Type B pancreatic cell (in vitro differentiated cells): ENCODE measurements around the gene MECP2. TPM values are rescaled to one million over a fixed set of nuclear protein-coding genes. Genes with fewer than 3 reads are reported as not detected.

Source experiments
- DNase-seq: peaks from one replicate; pipeline ENCODE4 v3.0.0; 2021; ENCODE audit warnings: mixed read lengths; ENCODE audit not compliant: unreplicated experiment; ENCODE audit errors: extremely low spot score
- H3K27ac Mint-ChIP-seq: 2 replicates; pipeline ENCODE4 v1.8.0; 2021; ENCODE audit warnings: mild to moderate bottlenecking, mixed read lengths
- H3K27me3 Mint-ChIP-seq: 2 replicates; pipeline ENCODE4 v1.8.0; 2021; ENCODE audit warnings: mixed read lengths
- H3K36me3 Mint-ChIP-seq: 2 replicates; pipeline ENCODE4 v1.8.0; 2021; ENCODE audit warnings: mixed read lengths
- H3K4me1 Mint-ChIP-seq: one replicate; pipeline ENCODE4 v1.8.0; 2021; ENCODE audit warnings: mixed read lengths; ENCODE audit not compliant: unreplicated experiment
- H3K4me3 Mint-ChIP-seq: 2 replicates; pipeline ENCODE4 v1.8.0; 2021; ENCODE audit warnings: mild to moderate bottlenecking, mixed read lengths
- H3K9me3 Mint-ChIP-seq: 2 replicates; pipeline ENCODE4 v1.8.0; 2021; ENCODE audit warnings: mixed read lengths
- total RNA-seq: library from RNA; stranded (reverse); gene quantifications from 2 replicates; pipeline ENCODE4 v1.2.1, GENCODE V29; 2021; ENCODE audit warnings: low replicate concordance
- TF ChIP-seq, protein P1 (sequence below): fragments of 200-600 bp; sonication (generic); conservative IDR thresholded peaks from 2 replicates; pipeline ENCODE4 v1.5.0; 2021; ENCODE audit warnings: antibody characterized with exemption, mild to moderate bottlenecking

The MECP2 gene
- total RNA-seq, 1 donor from 2014 or later, result 37.7 TPM

DNA sequence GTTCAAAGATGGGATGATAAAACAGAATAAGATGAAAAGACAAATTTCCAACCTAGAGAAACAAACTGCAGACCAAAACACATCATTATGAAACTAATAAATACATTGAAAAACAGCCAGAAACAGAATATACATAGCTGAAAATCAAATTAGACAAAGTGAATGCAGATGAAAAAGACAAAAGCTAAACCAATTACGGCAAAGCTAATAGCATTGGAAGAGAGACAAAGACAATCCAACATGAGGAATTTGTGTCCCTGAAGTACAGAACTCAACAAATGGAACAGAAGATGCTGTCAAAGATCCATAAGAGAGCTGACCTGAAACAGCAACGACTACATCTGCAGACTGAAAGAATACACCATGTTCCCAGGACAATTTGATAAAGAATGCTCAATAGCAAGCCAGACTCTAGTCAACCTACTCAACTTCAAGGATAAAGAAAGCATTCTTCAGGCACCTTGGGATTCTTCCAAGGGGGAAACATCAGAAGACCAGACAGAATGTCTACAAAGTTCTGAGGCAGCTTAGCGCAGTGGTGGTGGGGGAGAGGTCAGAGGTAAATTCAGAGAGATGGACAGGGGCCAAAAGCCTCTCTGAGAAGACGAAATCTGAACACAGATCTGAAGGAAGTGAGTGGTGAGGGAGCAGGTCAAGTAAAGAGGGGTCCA, 50.4 kb downstream of the MECP2 start:
- no peaks in the 10 kb centered on the region for H3K9me3 Mint-ChIP-seq
- TF ChIP-seq, protein P1, sequence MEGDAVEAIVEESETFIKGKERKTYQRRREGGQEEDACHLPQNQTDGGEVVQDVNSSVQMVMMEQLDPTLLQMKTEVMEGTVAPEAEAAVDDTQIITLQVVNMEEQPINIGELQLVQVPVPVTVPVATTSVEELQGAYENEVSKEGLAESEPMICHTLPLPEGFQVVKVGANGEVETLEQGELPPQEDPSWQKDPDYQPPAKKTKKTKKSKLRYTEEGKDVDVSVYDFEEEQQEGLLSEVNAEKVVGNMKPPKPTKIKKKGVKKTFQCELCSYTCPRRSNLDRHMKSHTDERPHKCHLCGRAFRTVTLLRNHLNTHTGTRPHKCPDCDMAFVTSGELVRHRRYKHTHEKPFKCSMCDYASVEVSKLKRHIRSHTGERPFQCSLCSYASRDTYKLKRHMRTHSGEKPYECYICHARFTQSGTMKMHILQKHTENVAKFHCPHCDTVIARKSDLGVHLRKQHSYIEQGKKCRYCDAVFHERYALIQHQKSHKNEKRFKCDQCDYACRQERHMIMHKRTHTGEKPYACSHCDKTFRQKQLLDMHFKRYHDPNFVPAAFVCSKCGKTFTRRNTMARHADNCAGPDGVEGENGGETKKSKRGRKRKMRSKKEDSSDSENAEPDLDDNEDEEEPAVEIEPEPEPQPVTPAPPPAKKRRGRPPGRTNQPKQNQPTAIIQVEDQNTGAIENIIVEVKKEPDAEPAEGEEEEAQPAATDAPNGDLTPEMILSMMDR, result no peak
- H3K27ac Mint-ChIP-seq, result no peak overlapping the region
- peaks cover 34% of the 10 kb centered on the region for H3K4me1 Mint-ChIP-seq
- no peak for DNase-seq
- H3K36me3 Mint-ChIP-seq, result peaks cover 8% of the 10 kb centered on the region
- no peak overlapping the region for H3K4me3 Mint-ChIP-seq
- no peaks in the 10 kb centered on the region for H3K27me3 Mint-ChIP-seq

DNA sequence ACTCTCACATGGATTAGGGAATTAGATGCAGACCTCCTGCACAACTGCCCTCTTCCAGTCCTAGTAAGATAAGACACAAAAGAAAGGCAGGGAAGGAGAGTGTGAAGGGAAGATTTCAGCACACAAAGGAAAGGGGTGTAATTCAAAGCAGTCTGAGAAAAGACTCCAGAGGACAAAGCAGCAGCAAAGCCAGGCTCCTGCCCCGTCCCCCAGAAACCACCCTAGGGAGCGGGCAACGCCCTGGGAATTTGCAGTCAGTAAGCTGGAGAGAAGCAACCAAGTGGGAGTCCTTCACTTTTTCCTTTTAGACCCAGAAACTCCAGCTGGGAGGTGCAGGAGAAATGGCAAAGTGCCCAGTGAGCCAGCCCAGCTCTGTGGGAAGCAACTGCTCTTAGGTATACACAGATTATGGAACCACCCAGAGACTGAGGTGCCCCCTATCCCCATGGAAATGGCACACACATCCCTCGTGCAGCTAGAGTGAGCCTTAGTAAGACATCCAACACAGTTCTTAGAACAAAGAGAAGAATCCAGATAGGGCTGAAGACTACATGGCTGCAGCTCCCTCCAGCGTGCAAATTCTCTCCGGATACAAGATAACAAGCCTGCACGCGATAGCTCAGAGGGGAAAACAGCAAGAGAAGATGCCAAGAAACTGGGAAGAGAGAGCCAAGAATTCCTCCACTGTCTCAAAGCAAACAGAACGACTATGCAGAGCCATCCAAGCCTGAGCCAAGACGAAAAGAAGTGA, 51.3 kb downstream of the MECP2 start:
- no peaks in the 10 kb centered on the region for H3K27me3 Mint-ChIP-seq
- no peak for DNase-seq
- TF ChIP-seq, protein P1, result no peak
- H3K9me3 Mint-ChIP-seq, result no peaks in the 10 kb centered on the region
- H3K4me1 Mint-ChIP-seq, result peaks cover 35% of the 10 kb centered on the region
- no peak overlapping the region for H3K4me3 Mint-ChIP-seq
- no peak overlapping the region for H3K27ac Mint-ChIP-seq
- H3K36me3 Mint-ChIP-seq, result peaks cover 8% of the 10 kb centered on the region

DNA sequence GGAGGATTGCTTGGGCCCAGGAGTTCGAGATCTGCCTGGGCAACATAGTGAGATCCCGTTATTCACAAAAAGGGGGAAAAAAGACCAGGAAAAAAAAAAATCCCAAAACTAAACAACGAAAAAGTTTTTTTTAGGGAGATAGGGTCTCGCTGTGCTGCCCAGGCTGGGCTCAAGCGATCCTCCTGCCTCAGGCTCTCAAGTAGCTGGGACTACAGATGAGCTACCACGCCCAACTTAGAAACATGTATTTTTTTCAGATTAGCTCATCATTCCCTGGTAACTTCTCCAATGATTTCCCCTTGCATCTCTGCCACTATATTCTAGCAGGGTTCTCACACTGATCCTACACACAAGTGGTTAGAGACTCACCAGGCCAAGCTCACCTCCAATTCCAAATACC, 53.4 kb downstream of the MECP2 start:
- H3K27me3 Mint-ChIP-seq, result no peaks in the 10 kb centered on the region
- TF ChIP-seq, protein P1, result no peak
- DNase-seq, result no peak
- no peak overlapping the region for H3K4me3 Mint-ChIP-seq
- no peaks in the 10 kb centered on the region for H3K9me3 Mint-ChIP-seq
- peaks cover 4% of the 10 kb centered on the region for H3K36me3 Mint-ChIP-seq
- H3K27ac Mint-ChIP-seq, result no peak overlapping the region
- H3K4me1 Mint-ChIP-seq, result peaks cover 23% of the 10 kb centered on the region

GRCh38 chrX:154043003-154043763, 54.3 kb downstream of the MECP2 start:
- no peaks in the 10 kb centered on the region for H3K9me3 Mint-ChIP-seq
- no peaks in the 10 kb centered on the region for H3K27me3 Mint-ChIP-seq
- TF ChIP-seq, protein P1, result no peak
- no peak for DNase-seq
- no peak overlapping the region for H3K27ac Mint-ChIP-seq
- H3K4me1 Mint-ChIP-seq, result peaks cover 23% of the 10 kb centered on the region
- H3K4me3 Mint-ChIP-seq, result no peak overlapping the region
- peaks cover 4% of the 10 kb centered on the region for H3K36me3 Mint-ChIP-seq

DNA sequence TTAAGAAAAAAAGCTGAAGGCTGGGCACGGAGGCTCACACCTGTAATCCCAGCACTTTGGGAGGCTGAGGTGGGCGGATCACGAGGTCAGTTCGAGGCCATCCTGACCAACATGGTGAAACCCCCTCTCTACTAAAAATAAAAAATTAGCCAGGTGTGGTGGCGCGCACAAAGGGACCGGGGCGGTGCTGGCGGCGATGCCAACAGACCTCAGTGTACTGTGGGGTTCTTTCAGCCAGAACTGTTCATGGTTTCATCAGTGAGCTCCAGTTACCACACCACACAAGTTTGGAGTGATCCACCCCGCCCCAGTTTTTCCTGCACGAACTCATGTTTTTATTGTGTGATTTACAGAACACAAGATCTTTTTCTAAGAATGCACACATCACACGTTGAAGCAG, 56.7 kb downstream of the MECP2 start:
- TF ChIP-seq, protein P1, result no peak
- no peak overlapping the region for H3K4me3 Mint-ChIP-seq
- DNase-seq, result no peak
- H3K9me3 Mint-ChIP-seq, result no peaks in the 10 kb centered on the region
- H3K36me3 Mint-ChIP-seq, result no peaks in the 10 kb centered on the region
- H3K4me1 Mint-ChIP-seq, result peaks cover 8% of the 10 kb centered on the region
- H3K27ac Mint-ChIP-seq, result no peak overlapping the region
- no peaks in the 10 kb centered on the region for H3K27me3 Mint-ChIP-seq
